Liver (tissue), 9 donors: ENCODE data around the gene C6orf132. TPM values are rescaled to one million over a fixed set of nuclear protein-coding genes. Genes with fewer than 3 reads are reported as not detected.

ENCODE experiments used
- DNase-seq: peaks from one replicate; pipeline ENCODE4 v3.0.0-alpha.2; 2017; ENCODE audit warnings: low spot score
- H3K27ac ChIP-seq, 2 donors: one replicate each; pipeline ENCODE4 v1.7.0; 2013; ENCODE audit warnings: inconsistent platforms in 2 of 2, low read length in 2 of 2, control low read depth in 1 of 2, low read depth in 1 of 2, mild to moderate bottlenecking in 1 of 2
- H3K27me3 ChIP-seq, 4 donors: one replicate each; pipeline versions ENCODE4 v1.6.1 to v1.7.0; 2013; ENCODE audit warnings: low read length in 3 of 4, inconsistent platforms in 1 of 4, mild to moderate bottlenecking in 1 of 4, moderate library complexity in 1 of 4; ENCODE audit not compliant: control insufficient read depth in 4 of 4, insufficient read depth in 4 of 4
- H3K36me3 ChIP-seq, 4 donors: one replicate each; pipeline versions ENCODE4 v1.6.1 to v1.7.0; 2013; ENCODE audit warnings: low read length in 3 of 4, mild to moderate bottlenecking in 3 of 4, low read depth in 1 of 4, moderate library complexity in 1 of 4; ENCODE audit not compliant: control insufficient read depth in 4 of 4, insufficient read depth in 3 of 4
- H3K4me1 ChIP-seq, 4 donors: one replicate each; pipeline versions ENCODE4 v1.6.1 to v1.7.0; 2013; ENCODE audit warnings: low read length in 3 of 4, mild to moderate bottlenecking in 3 of 4, moderate library complexity in 1 of 4; ENCODE audit not compliant: control insufficient read depth in 4 of 4, insufficient read depth in 4 of 4
- H3K4me3 ChIP-seq, 3 donors: one replicate each; pipeline versions ENCODE4 v1.6.1 to v1.7.0; 2013; ENCODE audit warnings: low read length in 3 of 3, control low read depth in 1 of 3, low read depth in 1 of 3, mild to moderate bottlenecking in 1 of 3
- H3K9ac ChIP-seq, 2 donors: one replicate each; pipeline ENCODE4 v1.7.0; 2013; ENCODE audit warnings: low read length in 2 of 2, mild to moderate bottlenecking in 2 of 2, moderate library complexity in 2 of 2, control low read depth in 1 of 2, low read depth in 1 of 2
- H3K9me3 ChIP-seq, 4 donors: one replicate each; pipeline versions ENCODE4 v1.6.1 to v1.7.0; 2013; ENCODE audit warnings: low read length in 3 of 4; ENCODE audit not compliant: control insufficient read depth in 4 of 4
- EGR1 ChIP-seq, 2 donors: IDR thresholded peaks; 2 replicates each; pipeline ENCODE4 v1.6.1; 2016 to 2018; ENCODE audit warnings: antibody characterized with exemption in 2 of 2, low read depth in 2 of 2
- FOXA1 ChIP-seq: IDR thresholded peaks from 2 replicates; pipeline ENCODE4 v1.6.1; 2016; ENCODE audit warnings: antibody characterized with exemption
- FOXA2 ChIP-seq: IDR thresholded peaks from 2 replicates; pipeline ENCODE4 v1.6.1; 2016; ENCODE audit warnings: antibody characterized with exemption
- GABPA ChIP-seq, 2 donors: IDR thresholded peaks in 1 of 2; conservative IDR thresholded peaks in 1 of 2; 2 replicates each; pipeline ENCODE4 v1.6.1; 2016; ENCODE audit warnings: antibody characterized with exemption in 2 of 2, mild to moderate bottlenecking in 1 of 2, moderate library complexity in 1 of 2
- HNF4A ChIP-seq, 2 donors: conservative IDR thresholded peaks; 2 replicates each; pipeline ENCODE4 v1.6.1; 2016; ENCODE audit warnings: antibody characterized with exemption in 2 of 2, mild to moderate bottlenecking in 2 of 2
- HNF4G ChIP-seq: IDR thresholded peaks from 2 replicates; pipeline ENCODE4 v1.6.1; 2016; ENCODE audit warnings: antibody characterized with exemption
- MAX ChIP-seq: IDR thresholded peaks from 2 replicates; pipeline ENCODE4 v1.6.1; 2016; ENCODE audit warnings: antibody characterized with exemption
- NR2F2 ChIP-seq: IDR thresholded peaks from 2 replicates; pipeline ENCODE4 v1.6.1; 2016; ENCODE audit warnings: antibody characterized with exemption
- RAD21 ChIP-seq, 2 donors: IDR thresholded peaks; 2 replicates each; pipeline ENCODE4 v1.6.1; 2016; ENCODE audit warnings: antibody characterized with exemption in 2 of 2, mild to moderate bottlenecking in 2 of 2
- RXRA ChIP-seq, 2 donors: IDR thresholded peaks; 2 replicates each; pipeline ENCODE4 v1.6.1; 2017 to 2018; ENCODE audit warnings: antibody characterized with exemption in 2 of 2, mild to moderate bottlenecking in 1 of 2
- SP1 ChIP-seq: IDR thresholded peaks from 2 replicates; pipeline ENCODE4 v1.6.1; 2018; ENCODE audit warnings: antibody characterized with exemption, mild to moderate bottlenecking
- TAF1 ChIP-seq: conservative IDR thresholded peaks from 2 replicates; pipeline ENCODE4 v1.6.1; 2016; ENCODE audit warnings: antibody characterized with exemption, mild to moderate bottlenecking
- YY1 ChIP-seq: IDR thresholded peaks from 2 replicates; pipeline ENCODE4 v1.6.1; 2016; ENCODE audit warnings: antibody characterized with exemption, mild to moderate bottlenecking
- WGBS: extraction: QIAGEN DNeasy Blood & Tissue Kit; methylation state at CpG from one replicate; pipeline ENCODE4 v1.1.7; 2013; 5-methylcytosine and 5-hydroxymethylcytosine counted together
- polyA plus RNA-seq, 2 donors: library from polyadenylated mRNA; stranded (reverse) in 1 of 2; unstranded in 1 of 2; fragments of 200-250 nt in 1 of 2; fragments of >200 nt in 1 of 2; fragmentation: Nextera tagmentation in 1 of 2; extraction: Ambion mirVana in 1 of 2; gene quantifications; one replicate each; pipeline versions ENCODE4 v1.2.1 to v1.2.3, GENCODE V29; 2013 to 2015
- total RNA-seq, 2 donors: library from RNA; depleted of rRNA; stranded (reverse); fragments of >200 nt; gene quantifications; one replicate each; pipeline ENCODE4 v1.2.3, GENCODE V29; 2014
- TF ChIP-seq, protein P1 (sequence below): IDR thresholded peaks from 2 replicates; pipeline ENCODE4 v1.6.1; 2016; ENCODE audit warnings: antibody characterized with exemption
- TF ChIP-seq, protein P2 (sequence below): IDR thresholded peaks from 2 replicates; pipeline ENCODE4 v1.6.1; 2016; ENCODE audit warnings: antibody characterized with exemption
- TF ChIP-seq, protein P3 (sequence below): IDR thresholded peaks from 2 replicates; pipeline ENCODE4 v1.6.1; 2016; ENCODE audit warnings: antibody characterized with exemption, mild to moderate bottlenecking
- TF ChIP-seq, protein P4 (sequence below): fragments of 150-350 bp; IDR thresholded peaks from 2 replicates; pipeline ENCODE4 v1.5.1; 2017; ENCODE audit warnings: improper control_type of control experiment, low read depth, low read length; ENCODE audit not compliant: missing input control
- donor health status: healthy.
- donor health status: healthy.
- donor health status: healthy.
- donor health status: healthy.
- donor health status: healthy.

C6orf132 gene
- total and polyA plus RNA-seq, 4 donors: 0.07 to 0.25 (median 0.24) TPM; not detected in 1

DNA sequence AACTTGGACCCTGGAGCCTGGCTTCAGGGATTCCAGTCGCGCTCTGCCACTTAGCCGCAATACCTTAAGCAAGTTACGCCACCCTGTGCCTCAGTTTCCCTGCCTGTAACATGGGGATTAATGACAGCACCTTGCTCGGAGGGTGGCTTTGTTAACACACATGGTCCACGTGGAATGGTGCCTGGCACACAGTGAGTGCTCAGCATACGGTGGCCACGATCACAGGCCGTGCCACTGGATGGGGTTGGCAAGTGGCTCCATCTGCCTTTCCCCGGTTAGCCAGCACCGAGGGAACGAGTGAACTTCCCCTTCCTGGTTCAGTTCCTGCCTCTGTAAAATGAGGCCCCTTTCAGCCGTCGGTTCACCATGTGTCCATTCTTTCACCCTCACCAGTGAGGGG is 17.2 kb downstream of the C6orf132 start:
- H3K4me3 ChIP-seq: no peak overlapping the region
- H3K27me3 ChIP-seq: no peaks in the 10 kb centered on the region
- no peaks in the 10 kb centered on the region for H3K9me3 ChIP-seq
- no peaks in the 10 kb centered on the region for H3K36me3 ChIP-seq
- H3K9ac ChIP-seq: no peak overlapping the region
- no peak for DNase-seq
- no peaks in the 10 kb centered on the region for H3K4me1 ChIP-seq
- H3K27ac ChIP-seq: no peak overlapping the region
- 86% methylated on average over 14 of the region's 14 CpGs for WGBS
- TF ChIP-seq GABPA (IDR thresholded peaks at IDR 0.05 in 1 of 2, conservative IDR thresholded peaks at IDR 0.05 in 1 of 2) (no peak), YY1 (no peak), TAF1 (no peak), RXRA (IDR thresholded peaks at IDR 0.05) (no peak), EGR1 (IDR thresholded peaks at IDR 0.05; ENCODE audit: low read depth in 2 of 2) (no peak), FOXA1 (no peak), HNF4G (no peak), FOXA2 (no peak), SP1 (no peak), MAX (no peak), NR2F2 (no peak), HNF4A (conservative IDR thresholded peaks at IDR 0.05) (no peak), RAD21 (IDR thresholded peaks at IDR 0.05) (no peak)
- TF ChIP-seq, protein P1, sequence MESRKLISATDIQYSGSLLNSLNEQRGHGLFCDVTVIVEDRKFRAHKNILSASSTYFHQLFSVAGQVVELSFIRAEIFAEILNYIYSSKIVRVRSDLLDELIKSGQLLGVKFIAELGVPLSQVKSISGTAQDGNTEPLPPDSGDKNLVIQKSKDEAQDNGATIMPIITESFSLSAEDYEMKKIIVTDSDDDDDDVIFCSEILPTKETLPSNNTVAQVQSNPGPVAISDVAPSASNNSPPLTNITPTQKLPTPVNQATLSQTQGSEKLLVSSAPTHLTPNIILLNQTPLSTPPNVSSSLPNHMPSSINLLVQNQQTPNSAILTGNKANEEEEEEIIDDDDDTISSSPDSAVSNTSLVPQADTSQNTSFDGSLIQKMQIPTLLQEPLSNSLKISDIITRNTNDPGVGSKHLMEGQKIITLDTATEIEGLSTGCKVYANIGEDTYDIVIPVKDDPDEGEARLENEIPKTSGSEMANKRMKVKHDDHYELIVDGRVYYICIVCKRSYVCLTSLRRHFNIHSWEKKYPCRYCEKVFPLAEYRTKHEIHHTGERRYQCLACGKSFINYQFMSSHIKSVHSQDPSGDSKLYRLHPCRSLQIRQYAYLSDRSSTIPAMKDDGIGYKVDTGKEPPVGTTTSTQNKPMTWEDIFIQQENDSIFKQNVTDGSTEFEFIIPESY: no peak
- TF ChIP-seq, protein P2, sequence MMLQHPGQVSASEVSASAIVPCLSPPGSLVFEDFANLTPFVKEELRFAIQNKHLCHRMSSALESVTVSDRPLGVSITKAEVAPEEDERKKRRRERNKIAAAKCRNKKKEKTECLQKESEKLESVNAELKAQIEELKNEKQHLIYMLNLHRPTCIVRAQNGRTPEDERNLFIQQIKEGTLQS: no peak
- TF ChIP-seq, protein P3, sequence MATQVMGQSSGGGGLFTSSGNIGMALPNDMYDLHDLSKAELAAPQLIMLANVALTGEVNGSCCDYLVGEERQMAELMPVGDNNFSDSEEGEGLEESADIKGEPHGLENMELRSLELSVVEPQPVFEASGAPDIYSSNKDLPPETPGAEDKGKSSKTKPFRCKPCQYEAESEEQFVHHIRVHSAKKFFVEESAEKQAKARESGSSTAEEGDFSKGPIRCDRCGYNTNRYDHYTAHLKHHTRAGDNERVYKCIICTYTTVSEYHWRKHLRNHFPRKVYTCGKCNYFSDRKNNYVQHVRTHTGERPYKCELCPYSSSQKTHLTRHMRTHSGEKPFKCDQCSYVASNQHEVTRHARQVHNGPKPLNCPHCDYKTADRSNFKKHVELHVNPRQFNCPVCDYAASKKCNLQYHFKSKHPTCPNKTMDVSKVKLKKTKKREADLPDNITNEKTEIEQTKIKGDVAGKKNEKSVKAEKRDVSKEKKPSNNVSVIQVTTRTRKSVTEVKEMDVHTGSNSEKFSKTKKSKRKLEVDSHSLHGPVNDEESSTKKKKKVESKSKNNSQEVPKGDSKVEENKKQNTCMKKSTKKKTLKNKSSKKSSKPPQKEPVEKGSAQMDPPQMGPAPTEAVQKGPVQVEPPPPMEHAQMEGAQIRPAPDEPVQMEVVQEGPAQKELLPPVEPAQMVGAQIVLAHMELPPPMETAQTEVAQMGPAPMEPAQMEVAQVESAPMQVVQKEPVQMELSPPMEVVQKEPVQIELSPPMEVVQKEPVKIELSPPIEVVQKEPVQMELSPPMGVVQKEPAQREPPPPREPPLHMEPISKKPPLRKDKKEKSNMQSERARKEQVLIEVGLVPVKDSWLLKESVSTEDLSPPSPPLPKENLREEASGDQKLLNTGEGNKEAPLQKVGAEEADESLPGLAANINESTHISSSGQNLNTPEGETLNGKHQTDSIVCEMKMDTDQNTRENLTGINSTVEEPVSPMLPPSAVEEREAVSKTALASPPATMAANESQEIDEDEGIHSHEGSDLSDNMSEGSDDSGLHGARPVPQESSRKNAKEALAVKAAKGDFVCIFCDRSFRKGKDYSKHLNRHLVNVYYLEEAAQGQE: no peak

- Histone ChIP-seq H3K27me3 (no peaks in the 10 kb centered on the region), H3K4me3 (no peak overlapping the region), H3K9ac (no peak overlapping the region), H3K4me1 (no peaks in the 10 kb centered on the region), H3K27ac (no peak overlapping the region), H3K36me3 (no peaks in the 10 kb centered on the region), H3K9me3 (no peaks in the 10 kb centered on the region)
- 87% methylated on average over 9 of the region's 9 CpGs for WGBS
- no peak for DNase-seq
- TF ChIP-seq, protein P4, sequence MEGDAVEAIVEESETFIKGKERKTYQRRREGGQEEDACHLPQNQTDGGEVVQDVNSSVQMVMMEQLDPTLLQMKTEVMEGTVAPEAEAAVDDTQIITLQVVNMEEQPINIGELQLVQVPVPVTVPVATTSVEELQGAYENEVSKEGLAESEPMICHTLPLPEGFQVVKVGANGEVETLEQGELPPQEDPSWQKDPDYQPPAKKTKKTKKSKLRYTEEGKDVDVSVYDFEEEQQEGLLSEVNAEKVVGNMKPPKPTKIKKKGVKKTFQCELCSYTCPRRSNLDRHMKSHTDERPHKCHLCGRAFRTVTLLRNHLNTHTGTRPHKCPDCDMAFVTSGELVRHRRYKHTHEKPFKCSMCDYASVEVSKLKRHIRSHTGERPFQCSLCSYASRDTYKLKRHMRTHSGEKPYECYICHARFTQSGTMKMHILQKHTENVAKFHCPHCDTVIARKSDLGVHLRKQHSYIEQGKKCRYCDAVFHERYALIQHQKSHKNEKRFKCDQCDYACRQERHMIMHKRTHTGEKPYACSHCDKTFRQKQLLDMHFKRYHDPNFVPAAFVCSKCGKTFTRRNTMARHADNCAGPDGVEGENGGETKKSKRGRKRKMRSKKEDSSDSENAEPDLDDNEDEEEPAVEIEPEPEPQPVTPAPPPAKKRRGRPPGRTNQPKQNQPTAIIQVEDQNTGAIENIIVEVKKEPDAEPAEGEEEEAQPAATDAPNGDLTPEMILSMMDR: no peak
- TF ChIP-seq TAF1: no peak
- no peak for TF ChIP-seq GABPA (IDR thresholded peaks at IDR 0.05 in 1 of 2, conservative IDR thresholded peaks at IDR 0.05 in 1 of 2)
- TF ChIP-seq HNF4G: no peak
- no peak for TF ChIP-seq RAD21 (IDR thresholded peaks at IDR 0.05)
- no peak for TF ChIP-seq FOXA2
- TF ChIP-seq, protein P2: no peak
- TF ChIP-seq SP1: no peak
These were observed 18.1 kb downstream of the C6orf132 start for GRCh38 chr6:42124223-42124836.
